NCI-H526 treated with DMSO at 0.1 percent for 48 hours (cell line): ENCODE measurements around the gene SLC16A12.

ENCODE experiments used
- DNase-seq: peaks from one replicate; lab custom pipeline; 2025; lab: John Stamatoyannopoulos, UW

Gene SLC16A12

GRCh38 chr10:89390476-89391225, 144.7 kb downstream of the SLC16A12 start:
- DNase-seq, result no peak

- no peak for DNase-seq
These were observed 146.1 kb downstream of the SLC16A12 start for GRCh38 chr10:89389254-89389653.

DNA sequence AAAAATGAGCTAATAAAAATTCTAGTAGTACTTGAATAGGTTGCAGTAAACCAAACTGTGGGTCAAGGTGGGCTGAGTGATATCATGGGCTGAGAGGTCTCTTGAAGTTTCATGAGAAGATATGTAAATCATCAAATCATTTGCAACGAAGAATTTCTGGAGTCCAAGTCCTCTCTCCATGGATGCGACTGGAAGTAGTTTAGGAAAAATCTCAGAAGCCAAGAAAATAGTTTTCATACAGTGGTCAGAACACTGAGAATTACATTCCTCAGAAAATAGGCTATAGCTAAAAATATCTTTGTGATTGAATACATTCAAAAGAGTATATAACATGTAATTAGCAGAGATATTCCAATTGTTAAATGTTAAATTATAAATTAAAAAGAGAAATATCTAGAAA, 146.6 kb downstream of the SLC16A12 start:
- DNase-seq, result no peak

DNA sequence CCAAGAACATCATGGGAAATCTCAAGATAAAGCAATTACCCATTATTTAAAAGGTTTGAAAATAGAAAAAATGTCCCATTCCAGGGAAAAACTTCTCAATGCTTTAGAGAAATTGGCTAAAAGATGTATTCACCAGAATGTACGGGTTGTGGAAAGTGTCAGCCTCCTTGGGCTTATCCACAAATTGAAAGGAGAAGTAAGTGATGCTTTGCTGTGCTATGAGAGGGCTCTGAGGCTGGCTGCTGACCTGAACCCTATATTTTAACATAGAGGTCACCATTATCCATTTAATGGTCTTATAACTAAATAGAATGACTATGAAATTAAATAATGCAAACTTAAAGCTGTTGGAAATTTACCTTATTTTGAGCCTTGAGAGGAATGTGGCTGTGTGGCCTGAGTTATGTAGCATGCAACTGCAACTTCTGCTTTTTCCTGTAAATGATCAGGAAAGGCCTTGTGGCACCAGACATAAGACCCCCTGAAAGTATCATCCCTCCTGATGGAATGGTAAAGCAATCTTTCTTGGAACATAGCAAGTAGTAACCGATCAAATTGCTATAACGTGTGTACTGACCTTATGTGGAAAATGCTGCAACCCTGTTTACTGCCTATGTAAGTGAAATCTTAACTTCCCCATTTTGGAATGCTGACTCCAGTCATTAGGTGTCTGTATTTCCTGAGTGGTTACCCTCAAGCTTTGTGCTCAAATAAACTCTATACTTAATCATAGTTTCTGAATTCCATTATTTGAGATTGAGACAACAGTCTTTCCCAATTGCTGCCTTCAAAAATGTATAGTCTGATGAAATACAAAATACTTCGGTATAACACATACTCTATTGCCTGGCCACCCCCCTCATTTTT, 150.7 kb downstream of the SLC16A12 start:
- DNase-seq, result no peak

DNA sequence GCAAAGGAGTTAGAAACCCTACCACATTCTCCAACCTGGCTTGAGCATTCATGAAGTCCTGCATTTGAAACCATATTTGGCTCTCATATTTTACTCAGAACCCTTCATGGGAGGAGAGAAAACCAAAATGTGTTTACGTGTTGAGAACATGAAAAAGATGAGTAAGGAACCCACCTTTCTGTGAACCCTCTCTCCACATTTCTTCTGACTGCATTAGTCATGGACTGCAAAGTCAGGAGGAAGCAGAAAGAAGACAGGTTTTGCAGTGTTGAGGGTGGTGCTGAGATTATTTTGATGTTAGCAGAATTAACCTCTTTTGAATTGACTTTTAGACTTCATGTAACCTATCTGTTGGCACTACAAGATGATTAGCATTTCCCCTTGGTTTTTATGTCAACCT, 152.6 kb downstream of the SLC16A12 start:
- no peak for DNase-seq
